HepG2 (cell line): ENCODE results near the gene CD19. TPM values are rescaled to one million over a fixed set of nuclear protein-coding genes. Genes with fewer than 3 reads are reported as not detected.
A peak's percentile ranks its signal among the peaks of the same experiment; 100 is the strongest.

ENCODE experiments used
- CTCF ChIP-seq: sonication (generic); formaldehyde crosslinking; IDR thresholded peaks from 2 replicates; pipeline ENCODE4 v1.5.0; 2020; ENCODE audit warnings: mild to moderate bottlenecking, missing genetic modification reagents, moderate library complexity
- EEA1 ChIP-seq: sonication (generic); formaldehyde crosslinking; IDR thresholded peaks from 2 replicates; pipeline ENCODE4 v1.5.1; 2020; ENCODE audit warnings: mild to moderate bottlenecking, missing genetic modification reagents, borderline replicate concordance
- FOXA1 ChIP-seq, 2 experiments: fragments of 450-650 bp in 1 of 2; sonication (generic) in 1 of 2; formaldehyde crosslinking in 1 of 2; IDR thresholded peaks; 2 replicates each; pipeline versions ENCODE4 v1.4.0 to v1.6.1; 2016 to 2020; ENCODE audit warnings: missing genetic modification reagents in 1 of 2
- HNF4G ChIP-seq, 2 experiments: sonication (generic) in 1 of 2; formaldehyde crosslinking in 1 of 2; IDR thresholded peaks; 2 replicates each; pipeline versions ENCODE4 v1.4.0 to v1.6.1; 2011 to 2020; ENCODE audit warnings: borderline replicate concordance in 2 of 2, low read depth in 2 of 2, mild to moderate bottlenecking in 2 of 2, low read length in 1 of 2, missing genetic modification reagents in 1 of 2, moderate library complexity in 1 of 2
- KLF6 ChIP-seq: IDR thresholded peaks from 2 replicates; pipeline ENCODE4 v1.8.0; 2016; ENCODE audit warnings: missing biosample characterization, missing genetic modification reagents
- MAX ChIP-seq: IDR thresholded peaks from 2 replicates; pipeline ENCODE4 v1.6.1; 2012; ENCODE audit warnings: inconsistent platforms
- MYPOP ChIP-seq: sonication (generic); formaldehyde crosslinking; IDR thresholded peaks from 2 replicates; pipeline ENCODE4 v1.8.1; 2023; ENCODE audit warnings: mild to moderate bottlenecking, moderate library complexity, missing genetic modification reagents
- PATZ1 ChIP-seq: sonication (generic); formaldehyde crosslinking; IDR thresholded peaks from 2 replicates; pipeline ENCODE4 v1.4.0; 2020; ENCODE audit warnings: missing genetic modification reagents
- PCBP1 ChIP-seq: fragments of 200-400 bp; formaldehyde crosslinking; IDR thresholded peaks from 2 replicates; pipeline ENCODE4 v1.6.1; 2017; ENCODE audit warnings: mild to moderate bottlenecking, low read depth, low read length, borderline replicate concordance
- SMAD1 ChIP-seq: sonication (generic); formaldehyde crosslinking; IDR thresholded peaks from 2 replicates; pipeline ENCODE4 v1.4.0; 2020; ENCODE audit warnings: missing genetic modification reagents, low read depth, mild to moderate bottlenecking, borderline replicate concordance
- ZBTB37 ChIP-seq: sonication (generic); formaldehyde crosslinking; IDR thresholded peaks from 2 replicates; pipeline ENCODE4 v1.4.0; 2020; ENCODE audit warnings: mild to moderate bottlenecking, missing genetic modification reagents
- ZNF225 ChIP-seq: sonication (generic); formaldehyde crosslinking; IDR thresholded peaks from 2 replicates; pipeline ENCODE4 v1.4.0; 2020; ENCODE audit warnings: mild to moderate bottlenecking, missing genetic modification reagents
- ZNF547 ChIP-seq: sonication (generic); formaldehyde crosslinking; IDR thresholded peaks from 2 replicates; pipeline ENCODE4 v1.5.1; 2020; ENCODE audit warnings: mild to moderate bottlenecking, missing genetic modification reagents
- ZNF713 ChIP-seq: sonication (generic); formaldehyde crosslinking; IDR thresholded peaks from 2 replicates; pipeline ENCODE4 v1.4.0; 2020; ENCODE audit warnings: mild to moderate bottlenecking, missing genetic modification reagents
- ZNF777 ChIP-seq: sonication (generic); formaldehyde crosslinking; IDR thresholded peaks from 2 replicates; pipeline ENCODE4 v1.4.0; 2020; ENCODE audit warnings: missing genetic modification reagents
- ZNF816 ChIP-seq: sonication (generic); formaldehyde crosslinking; IDR thresholded peaks from 2 replicates; pipeline ENCODE4 v1.8.0; 2022; ENCODE audit warnings: missing genetic modification reagents, mild to moderate bottlenecking, borderline replicate concordance
- ZNF839 ChIP-seq: sonication (generic); formaldehyde crosslinking; IDR thresholded peaks from 2 replicates; pipeline ENCODE4 v1.4.0; 2020; ENCODE audit warnings: missing genetic modification reagents, mild to moderate bottlenecking, borderline replicate concordance
- polyA plus RNA-seq, 8 experiments: library from polyadenylated mRNA; depleted of rRNA in 3 of 8; stranded (reverse) in 7 of 8; unstranded in 1 of 8; fragments of >200 nt; fragmentation: Illumina TruSeq in 4 of 8; extraction: Trizol in 4 of 8; gene quantifications; 2 replicates each; pipeline versions ENCODE4 v1.2.1 to v1.2.3, GENCODE V29; 2011 to 2016; ENCODE audit warnings: low read depth in 4 of 8, missing spikeins in 1 of 8, mixed read lengths in 1 of 8; ENCODE audit not compliant: insufficient read depth in 1 of 8
- total RNA-seq, 5 experiments: library from RNA; depleted of rRNA; stranded (reverse); fragments of >200 nt; fragmentation: Illumina TruSeq; extraction: Trizol; gene quantifications; 2 replicates each; pipeline ENCODE4 v1.2.3, GENCODE V29; 2016; ENCODE audit warnings: low read depth in 1 of 5

CD19 gene
- total and polyA plus RNA-seq, 2 of the 13 experiments (the other 11 are each of a cell fraction or from before 2014, with no cell fraction given): 0.55 to 1.1 TPM

- TF ChIP-seq CTCF (CRISPR knock-in tag) (peak; percentile 29), EEA1 (CRISPR knock-in tag) (peak; percentile 66; the same call in 1 of the 2 replicates), MAX (no peak), FOXA1 (IDR thresholded peaks at IDR 0.05) (no peak), FOXA1 (CRISPR knock-in tag; IDR thresholded peaks at IDR 0.05) (peak; percentile 9; the same call in 1 of the 2 replicates), ZNF816 (CRISPR knock-in tag) (peak; percentile 62; the same call in 1 of the 2 replicates), ZBTB37 (CRISPR knock-in tag) (peak; percentile 41; the same call in 1 of the 2 replicates), MYPOP (CRISPR knock-in tag) (0 out of 2 replicates have a peak, but pooled peaks have one; percentile 31), KLF6 (peak; percentile 62; the same call in 1 of the 2 replicates), ZNF777 (no peak; the same call in 1 of the 2 replicates), ZNF713 (CRISPR knock-in tag) (0 out of 2 replicates have a peak, but pooled peaks have one; percentile 46), PATZ1 (CRISPR knock-in tag) (peak; percentile 10; the same call in 1 of the 2 replicates), ZNF547 (CRISPR knock-in tag) (peak; percentile 93), SMAD1 (CRISPR knock-in tag) (peak; percentile 42; the same call in 1 of the 2 replicates), ZNF225 (CRISPR knock-in tag) (peak; percentile 95), HNF4G (IDR thresholded peaks at IDR 0.05; ENCODE audit: borderline replicate concordance, low read depth, low read length) (no peak), HNF4G (CRISPR knock-in tag; IDR thresholded peaks at IDR 0.05; ENCODE audit: borderline replicate concordance, low read depth) (0 out of 2 replicates have a peak, but pooled peaks have one; percentile 23), PCBP1 (peak; percentile 72; the same call in 1 of the 2 replicates), ZNF839 (CRISPR knock-in tag) (no peak)
These were observed 6.2 kb upstream of the CD19 start (continued) for GRCh38 chr16:28925386-28926228.
